NT2/D1 (cell line): ENCODE measurements around the gene CAMK2N1.
A peak's percentile ranks its signal among the peaks of the same experiment; 100 is the strongest.

Experiments used
- DNase-seq: peaks from one replicate; pipeline ENCODE4 v3.0.0-alpha.2; 2011; ENCODE audit warnings: low read depth, low spot score
- H3K27me3 ChIP-seq: 2 replicates; pipeline ENCODE4 v1.6.0; 2011; ENCODE audit warnings: mild to moderate bottlenecking; ENCODE audit not compliant: insufficient read length, insufficient read depth
- H3K36me3 ChIP-seq: 2 replicates; pipeline ENCODE4 v1.6.1; 2011; ENCODE audit warnings: mild to moderate bottlenecking, low read length, mixed read lengths; ENCODE audit not compliant: insufficient read depth, insufficient read length
- H3K4me1 ChIP-seq: 2 replicates; pipeline ENCODE4 v1.5.1; 2011; ENCODE audit not compliant: insufficient read depth, insufficient read length
- H3K4me3 ChIP-seq: 2 replicates; pipeline ENCODE4 v1.5.1; 2011; ENCODE audit warnings: low read depth; ENCODE audit not compliant: insufficient read length
- H3K9ac ChIP-seq: 2 replicates; pipeline ENCODE4 v1.6.0; 2011; ENCODE audit warnings: low read depth; ENCODE audit not compliant: insufficient read length
- H3K9me3 ChIP-seq: 2 replicates; pipeline ENCODE4 v1.5.1; 2011; ENCODE audit warnings: mild to moderate bottlenecking, low read length; ENCODE audit not compliant: insufficient read depth
- SUZ12 ChIP-seq: IDR thresholded peaks from 2 replicates; pipeline ENCODE4 v1.6.1; 2011; ENCODE audit not compliant: insufficient read length, insufficient read depth; ENCODE audit errors: extremely low read depth
- YY1 ChIP-seq: IDR thresholded peaks from 2 replicates; pipeline ENCODE4 v1.6.1; 2011; ENCODE audit not compliant: insufficient read length, insufficient read depth
- ZNF274 ChIP-seq: IDR thresholded peaks from 2 replicates; pipeline ENCODE4 v1.6.1; 2011; ENCODE audit warnings: mild to moderate bottlenecking, low read depth, low read length

CAMK2N1 gene

GRCh38 chr1:20448671-20449071, 37.3 kb downstream of the CAMK2N1 start:
- Histone ChIP-seq H3K9me3 (no peaks in the 10 kb centered on the region), H3K36me3 (no peaks in the 10 kb centered on the region), H3K4me3 (no peak overlapping the region), H3K9ac (no peak overlapping the region), H3K4me1 (peaks cover 2% of the 10 kb centered on the region), H3K27me3 (no peaks in the 10 kb centered on the region)
- no peak for TF ChIP-seq ZNF274
- no peak for TF ChIP-seq YY1
- TF ChIP-seq SUZ12: no peak
- DNase-seq: no peak

- H3K27me3 ChIP-seq: no peaks in the 10 kb centered on the region
- no peaks in the 10 kb centered on the region for H3K9me3 ChIP-seq
- TF ChIP-seq YY1 (no peak), SUZ12 (no peak), ZNF274 (no peak)
- H3K4me1 ChIP-seq: peaks cover 4% of the 10 kb centered on the region
- no peak overlapping the region for H3K4me3 ChIP-seq
- no peaks in the 10 kb centered on the region for H3K36me3 ChIP-seq
- no peak for DNase-seq
- no peak overlapping the region for H3K9ac ChIP-seq
These were observed 38.2 kb downstream of the CAMK2N1 start for GRCh38 chr1:20447794-20448193.

- H3K4me1 ChIP-seq: peaks cover 4% of the 10 kb centered on the region
- no peak for DNase-seq
- no peak overlapping the region for H3K4me3 ChIP-seq
- H3K36me3 ChIP-seq: no peaks in the 10 kb centered on the region
- H3K9me3 ChIP-seq: no peaks in the 10 kb centered on the region
- H3K9ac ChIP-seq: no peak overlapping the region
- H3K27me3 ChIP-seq: no peaks in the 10 kb centered on the region
- no peak for TF ChIP-seq YY1
- TF ChIP-seq SUZ12: no peak
- TF ChIP-seq ZNF274: no peak
These were observed 39.2 kb downstream of the CAMK2N1 start for GRCh38 chr1:20446796-20447195.

GRCh38 chr1:20445956-20446355, 40.1 kb downstream of the CAMK2N1 start:
- Histone ChIP-seq H3K9ac (no peak overlapping the region), H3K9me3 (no peaks in the 10 kb centered on the region), H3K4me1 (peaks cover 4% of the 10 kb centered on the region), H3K27me3 (no peaks in the 10 kb centered on the region), H3K36me3 (no peaks in the 10 kb centered on the region), H3K4me3 (no peak overlapping the region)
- TF ChIP-seq SUZ12: no peak
- no peak for TF ChIP-seq YY1
- TF ChIP-seq ZNF274: no peak
- no peak for DNase-seq

GRCh38 chr1:20443703-20444586, 42.1 kb downstream of the CAMK2N1 start:
- Histone ChIP-seq H3K9ac (no peak overlapping the region), H3K36me3 (no peaks in the 10 kb centered on the region), H3K4me3 (no peak overlapping the region), H3K9me3 (no peaks in the 10 kb centered on the region), H3K4me1 (peaks cover 4% of the 10 kb centered on the region), H3K27me3 (no peaks in the 10 kb centered on the region)
- TF ChIP-seq YY1 (no peak), ZNF274 (no peak), SUZ12 (no peak)
- no peak for DNase-seq

- no peak overlapping the region for H3K9ac ChIP-seq
- H3K9me3 ChIP-seq: no peaks in the 10 kb centered on the region
- DNase-seq: no peak
- no peak overlapping the region for H3K4me3 ChIP-seq
- H3K36me3 ChIP-seq: no peaks in the 10 kb centered on the region
- H3K4me1 ChIP-seq: peaks cover 4% of the 10 kb centered on the region
- TF ChIP-seq YY1 (no peak), SUZ12 (no peak), ZNF274 (no peak)
- no peaks in the 10 kb centered on the region for H3K27me3 ChIP-seq
These were observed 42.9 kb downstream of the CAMK2N1 start for GRCh38 chr1:20442920-20443625.

- peaks cover 4% of the 10 kb centered on the region for H3K4me1 ChIP-seq
- no peaks in the 10 kb centered on the region for H3K27me3 ChIP-seq
- no peak overlapping the region for H3K4me3 ChIP-seq
- H3K36me3 ChIP-seq: no peaks in the 10 kb centered on the region
- DNase-seq: peak; percentile 28
- no peaks in the 10 kb centered on the region for H3K9me3 ChIP-seq
- TF ChIP-seq ZNF274: no peak
- TF ChIP-seq SUZ12: no peak
- no peak for TF ChIP-seq YY1
- no peak overlapping the region for H3K9ac ChIP-seq
These were observed 45.2 kb downstream of the CAMK2N1 start for GRCh38 chr1:20440785-20441200.
